Vagina (tissue), 2 donors: Measurements from ENCODE around the gene FOXD1. TPM values are rescaled to one million over a fixed set of nuclear protein-coding genes. Genes with fewer than 3 reads are reported as not detected.
"Not testable (repeated sequence)": the region's sequence is repeated elsewhere in the genome, so short reads cannot be mapped to it uniquely, and the experiment has no call there.

Experiments
- DNase-seq, 2 donors: peaks; one replicate each; pipeline ENCODE4 v3.0.0-alpha.2; 2017; ENCODE audit errors: extremely low spot score in 2 of 2
- H3K27ac ChIP-seq: fragments of 200-600 bp; sonication (generic); one replicate; pipeline ENCODE4 v1.5.1; 2019
- H3K27me3 ChIP-seq: fragments of 200-600 bp; sonication (generic); one replicate; pipeline ENCODE4 v1.5.1; 2019
- H3K36me3 ChIP-seq, 2 donors: fragments of 200-600 bp; sonication (generic); one replicate each; pipeline ENCODE4 v1.5.1; 2017 to 2019
- H3K4me1 ChIP-seq: fragments of 200-600 bp; sonication (generic); one replicate; pipeline ENCODE4 v1.5.1; 2019
- H3K4me3 ChIP-seq, 2 donors: fragments of 200-600 bp; sonication (generic); 1 replicate in 1 of 2; 2 replicates in 1 of 2; pipeline ENCODE4 v1.5.1; 2016 to 2019
- H3K9me3 ChIP-seq: fragments of 200-600 bp; sonication (generic); one replicate; pipeline ENCODE4 v1.5.1; 2019
- CTCF ChIP-seq, 3 experiments: fragments of 450-650 bp in 2 of 3; fragments of 200-600 bp in 1 of 3; sonication (generic) in 1 of 3; IDR thresholded peaks; one replicate each; pipeline ENCODE4 v1.5.1; 2017 to 2019; ENCODE audit warnings: antibody characterized with exemption in 3 of 3, mild to moderate bottlenecking in 2 of 3, moderate library complexity in 2 of 3
- POLR2A ChIP-seq, 2 donors: fragments of 450-650 bp; IDR thresholded peaks; one replicate each; pipeline ENCODE4 v1.6.1; 2017; ENCODE audit warnings: antibody characterized with exemption in 2 of 2, mild to moderate bottlenecking in 2 of 2, moderate library complexity in 2 of 2
- POLR2AphosphoS5 ChIP-seq, 2 donors: sonication (generic); formaldehyde crosslinking; IDR thresholded peaks; one replicate each; pipeline ENCODE4 v1.9.0; 2017; ENCODE audit warnings: antibody characterized with exemption in 2 of 2, mild to moderate bottlenecking in 2 of 2, low read depth in 1 of 2; ENCODE audit not compliant: insufficient read depth in 1 of 2
- intact Hi-C: fragments of 100-400 bp; cut with DNase I; formaldehyde crosslinking; loops from one replicate; pipeline ENCODE4 v1.15.1; 2023
- total RNA-seq: library from RNA; depleted of rRNA; stranded (reverse); fragments of >200 nt; gene quantifications from one replicate; pipeline ENCODE4 v1.2.3, GENCODE V29; 2016

FOXD1 gene
- total RNA-seq, 1 donor from 2014 or later, result not detected

DNA sequence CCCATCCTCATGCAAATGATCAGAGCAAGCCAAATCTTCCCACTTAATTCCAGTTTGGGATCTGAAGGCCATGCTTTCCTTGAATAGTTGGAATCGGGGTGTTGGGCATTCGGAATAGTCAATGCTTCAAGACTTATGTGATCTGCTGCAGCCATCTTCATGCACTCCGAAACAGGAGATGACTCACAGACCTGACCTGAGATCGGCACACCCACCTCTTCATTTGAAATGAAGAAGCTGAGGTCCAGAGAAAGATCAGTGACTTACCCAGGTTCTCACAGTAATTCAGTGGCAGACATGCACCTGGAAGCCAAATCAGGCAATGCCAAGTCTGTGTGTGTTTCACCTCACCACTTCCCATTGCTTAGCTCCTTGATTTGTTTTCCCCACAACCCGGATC lies 33.0 kb downstream of the FOXD1 start:
- intact Hi-C loops, result loop anchor here (5.0 kb wide), 1 partner anchor 447 kb away; no protein-coding TSS in a partner anchor
- Histone ChIP-seq H3K27ac (no peak overlapping the region), H3K4me1 (peaks cover 14% of the 10 kb centered on the region), H3K9me3 (no peaks in the 10 kb centered on the region), H3K27me3 (no peaks in the 10 kb centered on the region), H3K36me3 (no peaks in the 10 kb centered on the region), H3K4me3 (no peak overlapping the region)
- no peak for DNase-seq
- no peak for TF ChIP-seq CTCF (IDR thresholded peaks at IDR 0.05)
- TF ChIP-seq POLR2AphosphoS5 (IDR thresholded peaks at IDR 0.05; ENCODE audit: insufficient read depth in 1 of 2, low read depth in 1 of 2), result no peak
- no peak for TF ChIP-seq POLR2A (IDR thresholded peaks at IDR 0.05)

- intact Hi-C loops, result loop anchor here (5.0 kb wide), 1 partner anchor 447 kb away; no protein-coding TSS in a partner anchor
- no peaks in the 10 kb centered on the region for H3K27me3 ChIP-seq
- no peak overlapping the region for H3K27ac ChIP-seq
- H3K36me3 ChIP-seq, result no peaks in the 10 kb centered on the region
- H3K4me1 ChIP-seq, result peaks cover 12% of the 10 kb centered on the region
- no peaks in the 10 kb centered on the region for H3K9me3 ChIP-seq
- H3K4me3 ChIP-seq, result no peak overlapping the region
- DNase-seq, result no peak
- no peak for TF ChIP-seq POLR2AphosphoS5 (IDR thresholded peaks at IDR 0.05; ENCODE audit: insufficient read depth in 1 of 2, low read depth in 1 of 2)
- TF ChIP-seq POLR2A (IDR thresholded peaks at IDR 0.05), result no peak
- no peak for TF ChIP-seq CTCF (IDR thresholded peaks at IDR 0.05)
These were observed 33.4 kb downstream of the FOXD1 start for GRCh38 chr5:73415171-73415570.

- H3K27ac ChIP-seq, result no peak overlapping the region
- intact Hi-C loops, result no loop called here
- no peaks in the 10 kb centered on the region for H3K4me1 ChIP-seq
- H3K36me3 ChIP-seq, result no peaks in the 10 kb centered on the region
- no peak overlapping the region for H3K4me3 ChIP-seq
- TF ChIP-seq CTCF (IDR thresholded peaks at IDR 0.05) (no peak), POLR2A (IDR thresholded peaks at IDR 0.05) (no peak), POLR2AphosphoS5 (IDR thresholded peaks at IDR 0.05; ENCODE audit: insufficient read depth in 1 of 2, low read depth in 1 of 2) (no peak)
- H3K27me3 ChIP-seq, result no peaks in the 10 kb centered on the region
- no peaks in the 10 kb centered on the region for H3K9me3 ChIP-seq
- DNase-seq, result no peak
These were observed 36.0 kb downstream of the FOXD1 start for GRCh38 chr5:73412597-73412988.

DNA sequence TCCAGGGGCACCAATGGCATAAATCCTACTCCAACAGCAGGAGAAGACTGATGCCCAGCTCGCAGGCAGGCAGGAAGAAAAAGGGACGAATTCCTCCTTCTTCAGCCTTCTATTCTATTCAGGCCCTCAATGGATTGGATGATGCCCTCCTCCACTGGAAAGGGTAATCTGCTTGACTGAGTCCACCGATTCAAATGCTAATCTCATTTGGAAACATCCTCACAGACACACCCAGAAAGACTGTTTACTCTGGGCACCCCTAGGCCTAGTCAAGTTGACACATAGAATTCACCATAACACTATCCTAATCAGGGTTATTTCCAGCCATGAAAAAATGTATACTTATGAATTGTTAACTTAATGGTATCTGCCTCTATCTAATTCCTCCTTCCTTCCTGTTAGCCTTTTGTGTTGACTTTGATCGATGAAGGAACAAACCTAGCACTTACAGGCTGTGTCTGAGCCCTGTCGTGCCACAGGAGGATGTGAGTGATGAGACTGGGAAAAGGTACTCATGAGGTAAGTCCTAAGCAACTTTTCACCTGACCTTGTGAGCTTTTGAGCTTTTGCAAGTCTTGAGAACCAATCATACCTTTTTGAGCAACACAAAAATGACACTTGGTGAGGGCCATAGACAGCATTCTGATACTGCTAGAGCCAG lies 36.5 kb downstream of the FOXD1 start:
- intact Hi-C loops, result no loop called here
- no peaks in the 10 kb centered on the region for H3K9me3 ChIP-seq
- no peak for DNase-seq
- H3K4me1 ChIP-seq, result no peaks in the 10 kb centered on the region
- TF ChIP-seq CTCF (IDR thresholded peaks at IDR 0.05), result no peak
- TF ChIP-seq POLR2AphosphoS5 (IDR thresholded peaks at IDR 0.05; ENCODE audit: insufficient read depth in 1 of 2, low read depth in 1 of 2), result no peak
- no peak for TF ChIP-seq POLR2A (IDR thresholded peaks at IDR 0.05)
- H3K27ac ChIP-seq, result no peak overlapping the region
- H3K27me3 ChIP-seq, result no peaks in the 10 kb centered on the region
- no peak overlapping the region for H3K4me3 ChIP-seq
- no peaks in the 10 kb centered on the region for H3K36me3 ChIP-seq

DNA sequence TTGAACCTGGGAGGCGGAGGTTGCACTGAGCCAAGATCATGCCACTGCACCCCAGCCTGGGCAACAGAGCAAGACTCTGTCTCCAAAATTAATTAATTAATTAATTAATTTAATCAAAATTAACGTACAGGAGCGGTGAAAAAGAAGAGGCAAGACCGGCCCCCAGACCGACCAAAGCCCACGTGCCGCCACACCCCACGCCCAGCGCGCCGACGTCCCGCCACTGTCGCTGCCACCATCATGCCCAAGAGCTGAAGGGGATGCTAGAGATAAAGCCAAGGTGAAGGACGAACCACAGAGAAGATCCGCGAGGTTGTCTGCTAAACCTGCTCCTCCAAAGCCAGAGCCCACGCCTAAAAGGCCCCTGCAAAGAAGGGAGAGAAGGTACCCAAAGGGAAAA lies 38.6 kb downstream of the FOXD1 start:
- H3K36me3 ChIP-seq, H3K4me3 ChIP-seq, intact Hi-C loops, H3K27ac ChIP-seq, H3K9me3 ChIP-seq, H3K27me3 ChIP-seq, H3K4me1 ChIP-seq, DNase-seq: not testable (repeated sequence)
